Effector memory CD4-positive, alpha-beta T cell (primary cell): Measurements from ENCODE around the gene MYO10.

ENCODE experiments used
- DNase-seq, 3 donors: peaks; one replicate each; pipeline ENCODE4 v3.0.0-alpha.2; 2020
- H3K27ac ChIP-seq: 2 replicates; pipeline ENCODE4 v1.7.0; 2013; ENCODE audit warnings: mild to moderate bottlenecking, low read length, moderate library complexity; ENCODE audit not compliant: insufficient read depth, poor library complexity, severe bottlenecking
- H3K27me3 ChIP-seq: replicated peaks from 2 replicates; pipeline ENCODE4 v1.7.0; 2013; ENCODE audit warnings: mild to moderate bottlenecking, low read length; ENCODE audit not compliant: insufficient read depth, control insufficient read depth, poor library complexity, severe bottlenecking
- H3K36me3 ChIP-seq: 2 replicates; pipeline ENCODE4 v1.7.0; 2013; ENCODE audit warnings: mild to moderate bottlenecking, low read length, moderate library complexity; ENCODE audit not compliant: control insufficient read depth, insufficient read depth
- H3K4me1 ChIP-seq: 2 replicates; pipeline ENCODE4 v1.7.0; 2013; ENCODE audit warnings: low read length, mild to moderate bottlenecking; ENCODE audit not compliant: control insufficient read depth, insufficient read depth, poor library complexity, severe bottlenecking
- H3K4me3 ChIP-seq: 2 replicates; pipeline ENCODE4 v1.7.0; 2013; ENCODE audit warnings: low read length, low read depth, mild to moderate bottlenecking; ENCODE audit not compliant: insufficient read depth, poor library complexity, severe bottlenecking
- H3K9me3 ChIP-seq: 2 replicates; pipeline ENCODE4 v1.7.0; 2013; ENCODE audit warnings: mild to moderate bottlenecking, low read length, moderate library complexity; ENCODE audit not compliant: control insufficient read depth

MYO10 gene

GRCh38 chr5:16780325-16780724 is 155.8 kb downstream of the MYO10 start:
- no peaks in the 10 kb centered on the region for H3K36me3 ChIP-seq

GRCh38 chr5:16777432-16777831 is 158.7 kb downstream of the MYO10 start:
- no peak for DNase-seq
- Histone ChIP-seq H3K27me3 (no peaks in the 10 kb centered on the region), H3K4me3 (no peak overlapping the region), H3K9me3 (no peaks in the 10 kb centered on the region), H3K27ac (no peak overlapping the region), H3K4me1 (no peaks in the 10 kb centered on the region), H3K36me3 (no peaks in the 10 kb centered on the region)

More at GRCh38 chr5:16780325-16780724, 155.8 kb downstream of the MYO10 start:
- H3K27me3 ChIP-seq: no peaks in the 10 kb centered on the region
- H3K4me1 ChIP-seq: no peaks in the 10 kb centered on the region
- no peak for DNase-seq
- H3K9me3 ChIP-seq: no peaks in the 10 kb centered on the region
- no peak overlapping the region for H3K4me3 ChIP-seq
- H3K27ac ChIP-seq: no peak overlapping the region

DNA sequence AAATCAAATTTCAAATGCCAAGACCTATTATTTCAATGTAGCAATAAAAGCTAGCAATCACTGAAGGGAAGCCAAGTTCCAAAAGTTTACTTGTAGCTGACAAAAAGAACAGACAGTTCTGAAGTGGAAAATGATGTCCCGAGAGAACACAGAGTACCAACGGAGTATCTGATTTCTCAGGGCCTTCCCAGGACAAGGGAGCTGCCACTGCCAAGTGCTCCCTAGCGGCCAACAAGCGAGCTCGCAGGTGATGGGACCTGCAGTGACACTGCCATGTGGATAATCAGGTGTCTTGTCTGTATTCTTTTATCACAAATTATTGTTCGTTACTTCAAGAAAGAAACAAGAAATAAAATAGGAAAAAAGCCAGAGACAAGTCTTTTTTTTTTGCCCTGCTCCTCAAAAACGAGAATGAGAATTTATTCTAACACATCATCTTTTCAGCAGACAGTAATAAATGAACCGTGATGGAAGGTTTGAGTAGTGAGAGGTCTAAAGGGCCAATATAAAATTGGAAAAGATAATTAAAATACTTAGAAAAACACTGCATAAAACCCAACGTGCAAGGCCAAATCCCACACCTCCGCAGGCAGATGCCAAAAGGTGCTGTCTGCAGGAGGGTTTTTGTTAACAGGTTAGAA is 159.4 kb downstream of the MYO10 start:
- no peak overlapping the region for H3K4me3 ChIP-seq
- no peaks in the 10 kb centered on the region for H3K36me3 ChIP-seq
- H3K27me3 ChIP-seq: no peaks in the 10 kb centered on the region
- no peaks in the 10 kb centered on the region for H3K9me3 ChIP-seq
- no peak for DNase-seq
- H3K27ac ChIP-seq: no peak overlapping the region
- H3K4me1 ChIP-seq: no peaks in the 10 kb centered on the region

GRCh38 chr5:16774806-16775205 is 161.3 kb downstream of the MYO10 start:
- Histone ChIP-seq H3K36me3 (no peaks in the 10 kb centered on the region), H3K4me1 (no peaks in the 10 kb centered on the region), H3K4me3 (no peak overlapping the region), H3K27me3 (no peaks in the 10 kb centered on the region), H3K27ac (no peak overlapping the region), H3K9me3 (no peaks in the 10 kb centered on the region)
- DNase-seq: no peak

DNA sequence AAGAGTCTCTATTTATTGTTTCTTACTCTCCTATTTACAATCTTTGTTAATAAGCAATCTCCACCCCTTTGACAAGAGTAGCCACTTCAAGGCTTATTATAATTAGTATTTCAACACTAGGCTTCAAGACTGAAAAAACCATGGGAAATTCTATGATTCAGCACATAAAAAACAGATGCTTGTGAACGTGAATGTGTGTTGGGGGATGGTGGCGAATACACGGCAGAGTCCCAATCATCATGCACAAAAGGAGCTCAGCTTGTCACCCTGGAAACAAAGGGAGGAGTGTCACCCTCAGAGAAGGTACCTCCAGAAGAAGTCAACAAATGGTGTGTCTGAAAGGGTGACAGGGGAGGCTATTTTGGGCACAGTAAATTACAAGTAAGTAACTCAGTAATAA is 162.1 kb downstream of the MYO10 start:
- H3K9me3 ChIP-seq: no peaks in the 10 kb centered on the region
- no peaks in the 10 kb centered on the region for H3K4me1 ChIP-seq
- no peak for DNase-seq
- H3K4me3 ChIP-seq: no peak overlapping the region
- no peaks in the 10 kb centered on the region for H3K36me3 ChIP-seq
- no peak overlapping the region for H3K27ac ChIP-seq
- H3K27me3 ChIP-seq: no peaks in the 10 kb centered on the region

- DNase-seq: no peak
- Histone ChIP-seq H3K27ac (no peak overlapping the region), H3K4me3 (no peak overlapping the region), H3K4me1 (no peaks in the 10 kb centered on the region), H3K9me3 (no peaks in the 10 kb centered on the region), H3K27me3 (no peaks in the 10 kb centered on the region), H3K36me3 (no peaks in the 10 kb centered on the region)
These were observed 163.5 kb downstream of the MYO10 start for GRCh38 chr5:16772556-16772955.

GRCh38 chr5:16768184-16768583 is 167.9 kb downstream of the MYO10 start:
- H3K27me3 ChIP-seq: no peaks in the 10 kb centered on the region
- H3K36me3 ChIP-seq: no peaks in the 10 kb centered on the region
- no peak overlapping the region for H3K4me3 ChIP-seq
- no peak for DNase-seq
- no peaks in the 10 kb centered on the region for H3K4me1 ChIP-seq
- no peak overlapping the region for H3K27ac ChIP-seq
- H3K9me3 ChIP-seq: no peaks in the 10 kb centered on the region

DNA sequence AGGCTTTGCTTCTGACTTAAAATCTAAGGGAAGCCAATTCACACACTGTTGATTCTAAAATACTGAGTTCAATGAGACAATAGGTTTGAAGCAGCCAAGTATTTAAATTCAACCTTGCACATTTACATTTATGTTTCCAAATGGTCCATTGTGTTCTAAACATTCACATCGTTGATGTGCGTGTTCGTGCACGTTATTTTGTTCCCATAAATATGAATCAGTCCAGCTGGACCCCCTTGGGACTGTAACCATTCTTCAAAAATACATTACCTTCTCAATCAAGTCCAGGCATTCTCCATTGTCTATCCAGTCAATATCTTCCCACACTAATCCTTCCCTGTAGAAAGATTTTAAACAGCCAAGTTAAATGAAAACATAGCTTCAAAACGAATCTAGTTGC is 172.9 kb downstream of the MYO10 start:
- no peaks in the 10 kb centered on the region for H3K27me3 ChIP-seq
- H3K4me3 ChIP-seq: no peak overlapping the region
- H3K27ac ChIP-seq: no peak overlapping the region
- H3K9me3 ChIP-seq: no peaks in the 10 kb centered on the region
- no peaks in the 10 kb centered on the region for H3K4me1 ChIP-seq
- no peaks in the 10 kb centered on the region for H3K36me3 ChIP-seq
- DNase-seq: no peak

DNA sequence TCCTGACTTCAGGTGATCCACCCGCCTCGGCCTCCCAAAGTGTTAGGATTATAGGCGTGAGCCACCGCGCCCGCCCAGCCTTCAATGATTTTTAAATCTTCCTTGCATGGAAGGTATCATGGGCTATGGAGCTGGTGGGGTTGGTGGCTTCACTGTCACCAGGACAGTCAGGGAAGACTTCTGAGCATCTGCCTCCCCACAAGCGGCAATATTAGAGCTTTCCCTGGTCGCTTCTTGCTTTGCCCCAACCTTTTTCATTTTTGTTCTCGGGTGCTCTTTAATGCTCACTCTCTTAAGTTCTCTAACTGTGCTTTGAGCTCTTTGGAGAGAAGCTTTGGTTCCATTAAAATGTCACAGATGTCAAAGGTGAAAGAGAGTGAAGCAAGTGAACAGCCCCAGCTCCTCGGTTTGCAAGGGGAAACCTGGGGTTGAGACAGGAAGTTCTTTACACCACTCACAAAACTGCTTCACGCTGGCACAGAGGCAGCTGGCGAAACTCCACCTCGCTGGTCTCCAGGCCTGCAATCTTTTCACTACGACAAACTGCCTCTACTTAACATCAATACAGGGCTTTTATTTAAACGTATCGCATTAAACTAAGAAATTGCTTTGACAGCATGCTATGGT is 176.8 kb downstream of the MYO10 start:
- DNase-seq: no peak

DNA sequence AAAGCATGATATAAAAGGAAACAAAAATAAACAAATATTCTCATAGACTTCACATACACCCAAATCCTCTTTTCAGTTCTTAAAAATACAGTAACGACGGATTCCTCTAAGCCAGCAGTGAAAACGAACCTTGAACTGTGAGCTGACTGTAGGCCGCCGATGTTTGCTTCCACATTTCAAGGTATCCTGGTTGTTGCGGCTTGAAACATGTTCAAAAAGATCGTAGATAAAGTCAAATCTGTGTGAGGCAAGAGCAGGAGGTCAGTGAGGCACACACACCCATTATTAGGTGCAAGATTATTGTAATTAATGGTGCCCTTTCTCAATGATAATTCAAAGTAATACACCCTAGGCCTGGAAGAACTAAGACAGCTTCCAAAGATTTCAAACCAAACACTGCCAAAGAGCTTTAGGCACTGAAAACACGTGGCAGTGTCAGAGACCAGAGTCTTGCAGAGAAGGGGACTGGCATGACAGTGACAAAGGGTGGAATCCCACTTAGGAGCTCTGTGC is 178.0 kb downstream of the MYO10 start:
- H3K36me3 ChIP-seq: no peaks in the 10 kb centered on the region
- no peak overlapping the region for H3K27ac ChIP-seq
- no peaks in the 10 kb centered on the region for H3K9me3 ChIP-seq
- no peaks in the 10 kb centered on the region for H3K4me1 ChIP-seq
- no peaks in the 10 kb centered on the region for H3K27me3 ChIP-seq
- no peak for DNase-seq
- H3K4me3 ChIP-seq: no peak overlapping the region

More for the DNA sequence above, 176.8 kb downstream of the MYO10 start:
- Histone ChIP-seq H3K27ac (no peak overlapping the region), H3K4me3 (no peak overlapping the region), H3K9me3 (no peaks in the 10 kb centered on the region), H3K36me3 (no peaks in the 10 kb centered on the region), H3K27me3 (no peaks in the 10 kb centered on the region), H3K4me1 (no peaks in the 10 kb centered on the region)
